Measurements from ENCODE around the gene MBNL1.

Gene MBNL1

DNA sequence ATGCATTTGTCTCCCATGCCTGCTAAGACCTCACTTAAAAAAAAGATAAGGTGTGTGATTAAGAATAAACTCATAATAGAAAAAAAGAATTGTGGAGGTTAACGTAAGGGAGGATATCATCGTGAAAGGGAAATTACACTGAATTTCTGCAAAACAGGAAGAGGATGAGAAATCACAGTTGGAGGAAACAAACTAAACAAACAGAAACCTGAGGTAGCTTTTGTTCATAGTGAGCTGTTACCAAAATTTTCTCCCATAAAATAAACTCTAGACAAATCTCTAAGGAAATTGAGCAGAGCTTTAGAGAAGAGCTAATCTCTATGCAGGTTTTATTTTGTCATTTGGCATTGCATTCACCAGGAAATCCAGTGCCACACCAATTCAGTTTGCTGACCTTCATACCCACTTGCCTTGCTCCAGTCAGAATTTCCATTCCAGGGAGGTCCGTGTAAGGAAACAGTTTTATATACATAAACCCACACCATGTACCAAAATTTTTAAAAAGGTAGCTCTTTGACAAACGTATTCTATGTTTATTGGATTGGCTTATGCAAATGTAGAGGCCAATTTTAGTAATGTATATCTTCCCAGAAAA is 231.2 kb downstream of the MBNL1 start:
- DNase-seq, result no peak

DNA sequence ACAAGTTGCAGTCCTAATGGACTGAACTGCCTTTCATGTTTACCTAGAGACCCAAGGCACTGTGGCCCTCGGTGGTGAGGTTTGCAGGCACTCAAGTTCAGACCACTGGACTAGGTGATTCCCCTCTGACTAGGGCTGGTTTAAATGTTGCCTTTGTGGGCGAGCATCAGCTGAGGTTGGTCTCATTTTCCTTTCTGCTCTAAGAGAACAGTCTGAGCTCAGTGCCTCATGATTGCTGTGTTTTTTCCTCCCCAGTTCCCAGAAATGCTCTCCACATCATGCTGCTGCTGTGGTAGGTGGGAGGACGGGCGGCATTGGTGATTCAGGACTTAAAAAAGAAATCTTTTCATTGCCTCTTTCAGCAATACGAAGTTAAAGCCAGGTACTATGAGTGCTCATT is 237.2 kb downstream of the MBNL1 start:
- no peak for DNase-seq

DNA sequence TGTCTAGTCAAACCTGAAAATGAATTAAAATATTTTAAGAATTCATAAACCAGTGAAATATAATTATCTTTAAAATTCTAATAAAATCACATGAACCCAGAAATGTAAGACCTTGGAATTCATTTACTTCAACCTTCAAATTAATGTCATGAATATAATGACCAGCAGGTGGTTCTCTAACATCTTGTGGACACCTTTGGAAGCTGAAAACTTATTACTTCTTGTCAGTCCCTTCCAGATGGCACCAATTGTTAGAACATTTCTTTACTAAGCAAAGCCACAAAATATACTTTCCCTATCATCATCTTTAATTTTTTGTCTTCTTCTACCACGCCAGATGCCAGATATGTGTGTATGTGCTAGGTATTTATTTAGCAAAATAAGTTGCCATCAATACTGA is 240.0 kb downstream of the MBNL1 start:
- DNase-seq, result no peak

DNA sequence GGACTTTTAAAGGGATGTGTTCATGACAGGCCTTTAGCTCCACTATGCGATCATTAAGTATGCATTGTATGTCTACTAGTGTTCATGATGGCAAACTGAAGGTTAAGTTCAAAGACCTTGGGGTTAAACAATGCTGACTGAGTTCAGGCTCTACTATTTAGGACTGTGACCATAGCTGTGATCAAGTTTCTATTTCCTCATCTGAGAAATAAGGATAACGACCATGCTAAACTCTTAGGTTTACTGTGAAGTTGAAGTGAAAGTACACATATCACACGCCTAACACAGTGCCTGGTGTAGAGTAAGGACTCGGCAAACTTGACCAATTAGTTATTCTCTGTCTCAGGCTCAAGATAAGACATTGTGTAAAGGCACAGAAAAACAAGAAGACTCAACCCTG is 243.2 kb downstream of the MBNL1 start:
- DNase-seq, result no peak

DNA sequence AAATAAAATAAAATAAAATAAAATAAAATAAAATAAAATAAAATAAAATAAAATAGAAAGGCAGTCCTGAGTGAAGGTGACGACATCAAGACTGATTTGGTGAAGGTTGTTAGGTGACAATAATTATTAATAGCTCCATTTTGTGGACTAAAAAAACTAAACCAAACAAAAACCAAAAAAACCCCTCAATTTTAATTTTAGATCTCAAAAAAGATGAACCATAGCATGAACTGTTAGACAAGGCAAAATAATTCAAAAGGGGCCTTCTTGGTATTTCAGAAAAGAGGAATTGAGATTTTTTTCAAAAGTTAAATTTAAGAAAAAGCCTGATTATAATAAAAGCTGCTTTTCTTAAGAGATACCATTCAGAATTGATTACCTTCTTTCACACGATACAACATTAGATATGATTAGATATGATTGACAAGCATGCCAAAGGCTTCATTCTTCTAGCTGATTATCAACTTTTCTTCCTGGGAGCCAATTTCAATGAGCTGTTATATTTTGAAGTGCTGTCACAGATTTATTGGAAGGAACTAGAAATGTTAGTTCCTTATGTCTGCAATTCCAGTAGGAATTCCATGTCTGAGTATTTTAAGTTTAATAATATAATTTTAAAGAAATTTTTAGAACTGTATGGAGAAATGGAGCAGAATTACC is 244.7 kb downstream of the MBNL1 start:
- no peak for DNase-seq
